ENCODE data around the gene SMIM5.

Gene SMIM5

DNA sequence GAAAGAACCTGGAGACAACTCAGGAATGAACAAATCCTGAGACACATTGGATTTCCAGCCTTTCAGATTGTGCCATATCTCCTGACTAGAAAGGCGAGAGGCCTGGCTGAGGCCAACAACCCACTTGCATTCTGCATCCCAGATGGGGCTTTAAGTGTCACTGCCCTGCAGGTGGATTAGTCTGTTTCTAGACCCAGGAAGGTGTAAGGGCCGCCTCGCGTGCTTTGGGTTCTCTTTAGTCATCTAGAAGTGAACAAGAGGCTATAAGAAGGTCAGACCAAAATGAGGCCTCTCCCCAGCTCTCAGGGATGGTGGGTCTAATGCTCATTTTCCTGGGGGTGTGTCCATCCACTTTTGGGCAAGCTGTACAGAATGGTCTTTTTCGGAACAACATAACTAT, 38.8 kb downstream of the SMIM5 start:
- no peak for DNase-seq

DNA sequence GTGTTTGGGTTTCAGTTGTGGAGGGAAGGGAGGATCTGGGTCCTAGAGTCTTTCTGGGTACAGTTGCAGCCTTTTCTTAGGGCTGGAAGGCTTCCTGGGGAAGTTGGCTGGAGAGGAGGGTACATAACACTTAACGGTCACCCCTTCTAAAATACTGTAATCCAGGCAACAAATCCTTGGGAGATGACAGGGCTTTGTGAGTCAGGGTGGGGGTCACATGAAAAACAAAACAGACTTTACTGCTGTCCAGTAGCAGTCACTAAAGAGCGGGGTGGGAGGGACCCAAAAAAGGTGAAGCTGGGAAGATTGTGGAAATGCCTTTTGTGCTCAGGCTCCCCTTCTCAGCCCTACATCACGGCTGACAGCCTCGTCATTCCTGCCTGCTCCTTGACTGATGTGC, 40.3 kb downstream of the SMIM5 start:
- DNase-seq = no peak

DNA sequence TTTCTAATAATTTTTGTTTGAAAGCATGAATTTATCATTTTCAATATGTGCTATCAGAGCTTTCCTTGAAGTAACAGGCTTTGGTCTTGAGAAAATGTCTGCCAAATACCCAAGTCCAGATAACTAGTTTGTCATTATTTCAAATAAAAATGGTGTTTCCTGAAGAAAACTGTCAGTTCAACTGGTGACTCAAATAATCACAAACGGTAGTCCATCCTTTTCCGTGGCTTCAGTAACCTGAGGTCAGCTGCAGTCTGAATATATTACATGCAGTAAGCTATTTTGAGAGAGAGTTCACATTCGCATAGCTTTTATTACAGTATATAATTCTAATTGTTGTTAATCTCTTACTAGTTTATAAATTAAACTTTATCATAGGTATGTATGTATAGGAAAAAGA, 43.2 kb downstream of the SMIM5 start:
- DNase-seq = no peak

DNA sequence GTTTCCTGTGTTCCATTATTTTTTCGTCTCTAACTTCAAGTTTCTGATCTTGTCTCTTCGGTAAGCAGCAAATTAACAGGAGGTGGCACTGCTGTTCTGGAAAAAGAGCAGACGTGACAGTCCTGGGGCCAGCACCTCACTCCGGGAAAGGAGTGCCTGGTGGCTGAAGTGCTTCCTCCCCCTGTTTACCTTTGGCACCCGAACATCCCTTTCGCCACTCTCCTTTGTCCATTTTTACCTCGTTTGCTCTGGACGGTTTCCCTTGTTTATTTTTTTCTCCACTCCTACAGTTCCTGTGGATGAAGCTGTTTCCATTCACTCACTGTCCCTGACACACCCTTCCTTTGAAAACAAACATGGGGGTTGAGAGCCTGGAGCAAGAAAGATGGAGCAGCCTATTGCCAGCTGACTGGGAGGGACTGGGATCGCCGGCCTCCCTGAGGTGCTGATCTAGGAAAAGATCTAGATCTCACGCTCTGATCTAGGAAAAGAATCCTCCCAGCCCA, 46.5 kb downstream of the SMIM5 start:
- DNase-seq = no peak

DNA sequence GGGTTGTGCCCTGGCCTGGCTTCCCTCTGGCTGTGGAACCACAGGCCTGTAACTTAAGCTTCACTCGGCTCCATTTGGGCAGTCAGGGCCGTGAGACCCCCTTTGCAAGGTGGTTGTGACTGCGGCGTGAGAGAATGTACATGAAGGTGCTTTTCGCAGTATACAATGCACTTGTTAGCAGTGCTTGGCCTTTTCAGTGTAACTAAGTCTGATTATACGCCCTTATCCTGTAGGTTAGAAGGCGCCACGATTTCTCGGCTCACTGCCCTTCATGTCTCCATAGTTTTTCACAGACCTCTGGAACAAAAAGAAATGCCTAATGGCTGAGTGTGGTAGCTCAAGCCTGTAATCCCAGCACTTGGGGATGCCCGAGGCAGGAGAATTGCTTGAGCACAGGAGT, 47.2 kb downstream of the SMIM5 start:
- DNase-seq = no peak

DNA sequence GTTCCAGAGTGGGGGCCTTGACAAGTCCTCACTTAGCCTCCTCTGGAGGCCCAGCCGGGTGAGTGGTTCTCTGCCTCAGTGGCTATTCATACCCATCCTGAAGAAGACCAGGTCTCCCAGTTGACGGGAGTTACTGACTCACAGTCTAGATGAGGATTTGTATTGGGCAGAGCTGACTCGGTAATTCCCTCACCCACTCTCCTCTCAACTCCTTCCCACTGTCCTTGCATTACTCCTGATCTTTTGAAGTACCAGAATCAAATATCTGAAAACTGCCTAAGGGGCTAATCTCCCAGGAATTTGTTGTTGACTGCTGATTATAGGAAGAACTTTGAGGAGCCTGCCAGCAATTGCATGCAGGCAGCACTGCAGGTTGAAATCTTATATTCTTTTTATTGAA, 48.1 kb downstream of the SMIM5 start:
- DNase-seq = no peak

DNA sequence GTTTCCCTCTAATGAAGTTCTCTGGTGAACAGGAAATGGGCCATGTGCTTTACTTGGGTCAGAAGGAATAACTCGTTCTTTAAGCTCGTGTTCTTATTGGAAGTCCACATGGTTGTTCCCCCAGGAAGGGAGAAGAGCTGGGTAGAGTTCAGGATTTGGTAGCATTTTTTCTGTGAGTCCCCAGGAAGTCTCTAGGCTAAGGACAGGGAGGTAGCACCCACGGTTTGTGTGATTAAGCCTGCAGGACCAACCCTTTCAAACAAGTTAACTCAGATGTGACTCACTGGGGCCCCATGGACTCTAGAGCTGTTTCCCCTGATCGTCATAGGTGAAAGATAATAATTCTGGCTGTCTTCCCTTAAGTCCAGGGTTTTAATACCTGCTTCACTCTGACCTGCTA, 50.3 kb downstream of the SMIM5 start:
- DNase-seq = no peak

DNA sequence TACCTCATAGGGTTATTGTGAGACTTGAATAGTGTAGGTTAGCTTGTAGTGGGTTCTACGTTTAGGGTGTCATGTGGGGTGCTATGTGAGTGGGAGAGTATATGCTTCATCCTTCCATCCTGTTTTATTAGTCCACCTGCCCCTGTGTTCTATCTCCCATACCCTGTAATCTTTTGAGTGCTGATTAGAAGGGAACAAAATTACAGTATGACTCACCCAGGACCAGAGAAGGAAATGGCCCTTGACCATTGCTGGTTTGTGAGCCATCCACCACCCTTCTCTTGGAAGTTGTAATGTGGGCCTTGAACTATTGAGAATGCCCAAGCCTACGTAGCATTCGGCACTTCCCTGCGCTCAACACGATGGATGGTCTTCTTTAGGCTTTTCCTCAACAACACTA, 51.0 kb downstream of the SMIM5 start:
- DNase-seq = no peak

DNA sequence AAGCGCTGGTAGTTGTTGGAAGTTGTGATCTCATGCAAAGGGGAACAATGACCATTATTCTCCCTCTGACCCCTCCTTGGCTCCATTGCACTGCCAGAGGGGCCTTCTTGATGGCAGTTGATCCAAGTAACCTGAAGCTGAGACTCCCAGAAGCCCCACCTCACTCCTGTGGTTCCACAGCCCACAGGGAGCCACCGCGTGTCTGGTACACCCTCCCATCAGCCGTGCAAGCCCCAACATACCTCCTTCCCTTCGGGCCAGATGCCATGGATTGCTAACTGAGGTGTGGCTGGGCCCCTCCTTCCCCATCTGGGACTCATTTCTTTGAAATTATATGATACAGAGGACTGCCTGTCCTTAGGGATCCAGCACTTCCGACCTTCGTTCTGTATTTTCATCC, 51.7 kb downstream of the SMIM5 start:
- DNase-seq = no peak

DNA sequence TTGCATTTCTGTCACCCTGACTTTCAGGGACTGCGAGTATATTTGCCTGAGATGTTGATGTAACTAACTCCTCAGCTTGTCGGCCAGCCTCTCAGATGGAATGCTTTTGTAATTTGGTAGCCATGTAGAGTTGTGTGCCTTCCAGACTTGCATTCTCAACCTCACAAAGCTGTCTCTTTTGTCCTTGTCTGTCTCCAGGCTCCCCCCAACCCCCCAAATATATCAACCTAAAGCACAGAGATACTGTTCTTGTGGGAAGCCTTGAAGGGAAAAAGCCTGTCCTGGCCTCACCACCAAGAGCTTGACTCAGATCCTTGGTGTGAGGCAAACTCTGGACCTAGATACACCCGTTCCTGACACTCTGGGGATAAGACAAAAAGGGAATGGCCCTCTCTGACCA, 52.3 kb downstream of the SMIM5 start:
- no peak for DNase-seq

DNA sequence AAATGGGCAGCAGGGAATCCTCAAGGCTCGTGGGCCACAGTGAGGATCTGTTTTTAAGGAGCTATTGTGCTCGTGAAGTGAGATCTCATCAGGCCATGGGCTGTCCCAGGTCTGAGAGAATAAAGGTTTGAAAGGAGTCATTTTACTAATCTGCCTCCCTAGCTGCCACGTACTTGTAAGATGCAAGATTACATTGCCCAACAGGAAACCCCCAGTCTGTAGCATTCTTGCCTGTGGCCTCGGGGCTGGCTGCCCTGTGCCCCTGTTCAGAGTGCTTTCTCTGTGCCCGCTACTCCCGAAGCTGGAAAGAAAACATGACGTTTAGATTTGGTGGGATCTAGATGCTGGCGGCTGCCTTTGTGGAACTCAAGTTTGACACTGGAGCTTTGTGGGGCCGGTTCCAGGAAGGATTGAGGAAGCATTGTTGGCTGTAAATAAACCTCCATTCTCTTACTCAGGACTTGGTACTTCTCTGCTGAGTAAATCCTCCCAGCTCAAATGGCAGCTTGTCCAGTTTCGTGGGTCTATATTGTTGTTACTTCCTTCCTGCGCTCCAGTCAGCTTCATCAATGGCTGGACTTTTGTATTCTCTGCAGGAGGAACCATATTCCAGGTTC, 55.1 kb downstream of the SMIM5 start:
- peak; percentile 40 for DNase-seq

DNA sequence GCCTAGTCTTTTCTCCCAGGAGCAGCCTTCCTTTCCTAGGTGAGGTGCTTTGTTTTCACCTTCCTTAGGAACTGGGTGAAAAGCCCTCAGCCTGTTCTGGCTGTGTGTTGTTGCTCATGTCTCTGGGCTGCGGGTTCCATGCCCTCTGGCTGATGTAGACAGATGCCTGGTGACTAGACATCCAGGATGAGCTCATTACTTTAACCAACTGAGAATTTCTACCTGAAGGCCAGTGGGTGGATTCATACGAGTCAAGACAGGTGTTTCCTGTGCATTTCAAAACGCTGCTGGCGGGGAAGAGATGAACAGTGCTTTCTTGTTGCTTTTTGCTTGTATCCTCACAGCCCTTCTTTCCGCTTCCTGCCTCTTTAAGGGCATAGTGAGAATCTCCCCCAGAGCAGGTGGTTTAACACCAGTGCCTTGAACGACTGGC, 56.2 kb downstream of the SMIM5 start:
- DNase-seq = peak; percentile 60
